Upper lobe of left lung (tissue), 6 donors: ENCODE results near the gene NR2F1-AS1. TPM values are rescaled to one million over a fixed set of nuclear protein-coding genes. Genes with fewer than 3 reads are reported as not detected.

Source experiments
- ATAC-seq, 2 donors: fragments of 200-7000 bp; cut with Tn5 transposase; one replicate each; pipeline ENCODE4 v1.9.1; 2022; ENCODE audit warnings: mild to moderate bottlenecking in 2 of 2, moderate library complexity in 2 of 2; ENCODE audit not compliant: low FRiP score in 2 of 2
- DNase-seq, 2 donors: peaks; one replicate each; pipeline ENCODE4 v3.0.0-alpha.2; 2019 to 2020
- H3K27ac ChIP-seq, 4 donors: fragments of 200-600 bp; sonication (generic); one replicate each; pipeline ENCODE4 v1.5.1; 2016 to 2019
- H3K27me3 ChIP-seq, 4 donors: fragments of 200-600 bp; sonication (generic); one replicate each; pipeline ENCODE4 v1.5.1; 2017 to 2019
- H3K36me3 ChIP-seq, 4 donors: fragments of 200-600 bp; sonication (generic); one replicate each; pipeline ENCODE4 v1.5.1; 2016 to 2019
- H3K4me1 ChIP-seq, 4 donors: fragments of 200-600 bp; sonication (generic); one replicate each; pipeline ENCODE4 v1.5.1; 2018 to 2019
- H3K4me3 ChIP-seq, 4 donors: fragments of 200-600 bp; sonication (generic); one replicate each; pipeline ENCODE4 v1.5.1; 2017 to 2019; ENCODE audit warnings: mild to moderate bottlenecking in 2 of 4, moderate library complexity in 1 of 4
- H3K9me3 ChIP-seq, 4 donors: fragments of 200-600 bp; sonication (generic); one replicate each; pipeline ENCODE4 v1.5.1; 2018 to 2019
- EP300 ChIP-seq, 4 donors: sonication (generic); formaldehyde crosslinking; IDR thresholded peaks; one replicate each; pipeline ENCODE4 v1.5.1; 2017; ENCODE audit warnings: antibody characterized with exemption in 4 of 4, control low read depth in 2 of 4
- POLR2A ChIP-seq, 4 donors: fragments of 450-650 bp; IDR thresholded peaks; one replicate each; pipeline ENCODE4 v1.5.1; 2016 to 2017; ENCODE audit warnings: antibody characterized with exemption in 4 of 4, mild to moderate bottlenecking in 2 of 4
- POLR2AphosphoS5 ChIP-seq, 2 donors: sonication (generic); formaldehyde crosslinking; IDR thresholded peaks; one replicate each; pipeline ENCODE4 v1.5.1; 2017; ENCODE audit warnings: antibody characterized with exemption in 2 of 2
- WGBS, 2 donors: methylation state at CpG; one replicate each; pipeline ENCODE4 v1.1.5; 2017 to 2018; 5-methylcytosine and 5-hydroxymethylcytosine counted together
- total RNA-seq, 6 donors: library from RNA; depleted of rRNA in 4 of 6; stranded (reverse); fragments of >200 nt in 4 of 6; gene quantifications; one replicate each; pipeline versions ENCODE4 v1.1.0 to v1.2.1, GENCODE V29; 2016 to 2021
- TF ChIP-seq, protein P1 (sequence below), 6 experiments: fragments of 450-650 bp in 4 of 6; fragments of 200-600 bp in 2 of 6; sonication (generic) in 2 of 6; IDR thresholded peaks; one replicate each; pipeline ENCODE4 v1.5.1; 2016 to 2019; ENCODE audit warnings: antibody characterized with exemption in 6 of 6
- donor health status: DM: no; HTN: no; CAD: no; lungs with moderate emphysema.
- donor health status: DM: no; HTN: yes; CAD: no; lungs with severe emphysema.

Gene NR2F1-AS1
- total RNA-seq, 6 donors from 2014 or later, result 4.4 to 19.9 (median 11.4) TPM

DNA sequence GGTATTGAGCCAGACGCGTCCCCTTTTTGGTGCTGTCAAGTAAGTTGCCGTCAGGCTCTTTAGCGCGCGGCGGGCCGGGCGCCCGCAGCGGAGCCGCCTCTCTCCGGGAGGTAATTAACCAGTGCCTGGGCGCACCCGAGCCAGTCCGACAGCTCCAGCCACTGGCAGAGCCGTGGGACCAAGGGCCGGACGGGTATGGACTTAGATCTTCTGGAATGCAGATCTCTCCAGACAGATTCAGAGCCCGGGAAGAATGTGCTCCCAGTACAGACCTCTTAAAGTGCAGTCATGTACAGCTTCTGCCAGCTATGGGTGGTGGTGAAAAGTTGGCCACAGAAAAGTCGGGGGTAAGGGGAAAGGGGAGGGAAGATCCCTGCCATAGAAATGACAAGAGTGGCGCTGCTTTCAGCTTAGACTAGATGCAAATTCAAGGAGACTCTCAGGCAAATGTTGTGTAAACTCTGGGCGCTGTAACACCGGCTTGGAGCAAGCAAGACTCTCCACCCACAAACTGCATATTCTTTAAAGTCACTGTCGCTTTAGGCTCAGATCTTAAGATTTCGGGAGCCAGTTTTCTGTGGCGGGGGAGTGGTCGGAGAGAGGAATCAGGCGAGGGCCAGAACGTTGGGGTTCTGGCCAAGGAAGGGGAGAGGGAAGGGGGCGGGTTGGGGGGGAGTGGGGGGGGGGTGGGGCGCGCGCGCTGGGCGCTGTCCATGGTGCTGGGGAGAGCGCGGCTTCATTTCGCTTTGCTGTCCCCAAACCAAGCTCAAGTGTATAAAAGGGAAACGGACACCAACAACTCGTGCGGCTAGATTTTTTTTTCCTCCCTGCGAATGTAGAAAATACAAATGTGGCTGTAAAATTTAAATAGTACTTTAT lies 31.2 kb upstream of the NR2F1-AS1 start:
- WGBS, 2 donors, result 4 to 6% methylated on average over 25 to 39 of the region's 43 CpGs
- H3K4me3 ChIP-seq, result peak overlapping the region in 2 of 4 donors; percentile 15 to 16
- TF ChIP-seq POLR2A (IDR thresholded peaks at IDR 0.05) (no peak), POLR2AphosphoS5 (IDR thresholded peaks at IDR 0.05) (no peak), EP300 (IDR thresholded peaks at IDR 0.05) (no peak)
- TF ChIP-seq, protein P1, sequence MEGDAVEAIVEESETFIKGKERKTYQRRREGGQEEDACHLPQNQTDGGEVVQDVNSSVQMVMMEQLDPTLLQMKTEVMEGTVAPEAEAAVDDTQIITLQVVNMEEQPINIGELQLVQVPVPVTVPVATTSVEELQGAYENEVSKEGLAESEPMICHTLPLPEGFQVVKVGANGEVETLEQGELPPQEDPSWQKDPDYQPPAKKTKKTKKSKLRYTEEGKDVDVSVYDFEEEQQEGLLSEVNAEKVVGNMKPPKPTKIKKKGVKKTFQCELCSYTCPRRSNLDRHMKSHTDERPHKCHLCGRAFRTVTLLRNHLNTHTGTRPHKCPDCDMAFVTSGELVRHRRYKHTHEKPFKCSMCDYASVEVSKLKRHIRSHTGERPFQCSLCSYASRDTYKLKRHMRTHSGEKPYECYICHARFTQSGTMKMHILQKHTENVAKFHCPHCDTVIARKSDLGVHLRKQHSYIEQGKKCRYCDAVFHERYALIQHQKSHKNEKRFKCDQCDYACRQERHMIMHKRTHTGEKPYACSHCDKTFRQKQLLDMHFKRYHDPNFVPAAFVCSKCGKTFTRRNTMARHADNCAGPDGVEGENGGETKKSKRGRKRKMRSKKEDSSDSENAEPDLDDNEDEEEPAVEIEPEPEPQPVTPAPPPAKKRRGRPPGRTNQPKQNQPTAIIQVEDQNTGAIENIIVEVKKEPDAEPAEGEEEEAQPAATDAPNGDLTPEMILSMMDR (IDR thresholded peaks at IDR 0.05), result no peak

GRCh38 chr5:93611273-93611975 lies 30.4 kb upstream of the NR2F1-AS1 start:
- H3K9me3 ChIP-seq, result no peaks in the 10 kb centered on the region
- H3K4me3 ChIP-seq, result no peak overlapping the region
- TF ChIP-seq POLR2A (IDR thresholded peaks at IDR 0.05), result no peak
- TF ChIP-seq, protein P1 (IDR thresholded peaks at IDR 0.05), result no peak
- ATAC-seq (no peak), DNase-seq (no peak)
- H3K27me3 ChIP-seq, result peaks cover 0 to 47% (median 14%) of the 10 kb centered on the region in 4 donors
- 14 to 18% methylated on average over 9 of the region's 9 CpGs for WGBS, 2 donors
- H3K36me3 ChIP-seq, result no peaks in the 10 kb centered on the region
- H3K27ac ChIP-seq, result no peak overlapping the region
- H3K4me1 ChIP-seq, result peaks cover 8 to 19% (median 12%) of the 10 kb centered on the region in 4 donors

More for the DNA sequence above, 31.2 kb upstream of the NR2F1-AS1 start:
- Histone ChIP-seq H3K9me3 (no peaks in the 10 kb centered on the region), H3K27ac (no peak overlapping the region), H3K36me3 (no peaks in the 10 kb centered on the region), H3K4me1 (peaks cover 8 to 19% (median 12%) of the 10 kb centered on the region in 4 donors), H3K27me3 (peaks cover 0 to 44% (median 14%) of the 10 kb centered on the region in 4 donors)
- ATAC-seq (peak in 1 of 2 donors; percentile 54), DNase-seq (peak in 1 of 2 donors; percentile 82)

GRCh38 chr5:93610581-93611272 lies 29.7 kb upstream of the NR2F1-AS1 start:
- Histone ChIP-seq H3K9me3 (no peaks in the 10 kb centered on the region), H3K36me3 (no peaks in the 10 kb centered on the region), H3K27me3 (peaks cover 0 to 51% (median 14%) of the 10 kb centered on the region in 4 donors), H3K4me3 (no peak overlapping the region), H3K4me1 (peaks cover 8 to 19% (median 12%) of the 10 kb centered on the region in 4 donors), H3K27ac (no peak overlapping the region)
- ATAC-seq (no peak), DNase-seq (no peak)
- 26 to 38% methylated on average over 17 of the region's 17 CpGs for WGBS, 2 donors
- TF ChIP-seq POLR2A (IDR thresholded peaks at IDR 0.05) (no peak), POLR2AphosphoS5 (IDR thresholded peaks at IDR 0.05) (no peak), EP300 (IDR thresholded peaks at IDR 0.05) (no peak)
- TF ChIP-seq, protein P1 (IDR thresholded peaks at IDR 0.05), result no peak

GRCh38 chr5:93609762-93610161 lies 28.7 kb upstream of the NR2F1-AS1 start:
- 16 to 51% methylated on average over 7 of the region's 7 CpGs for WGBS, 2 donors
- DNase-seq, result no peak
- H3K27me3 ChIP-seq, result peaks cover 0 to 58% (median 14%) of the 10 kb centered on the region in 4 donors
- TF ChIP-seq, protein P1 (IDR thresholded peaks at IDR 0.05), result no peak
- TF ChIP-seq POLR2A (IDR thresholded peaks at IDR 0.05), result no peak
- no peak for TF ChIP-seq EP300 (IDR thresholded peaks at IDR 0.05)
- no peak for TF ChIP-seq POLR2AphosphoS5 (IDR thresholded peaks at IDR 0.05)
- H3K36me3 ChIP-seq, result no peaks in the 10 kb centered on the region
- H3K4me3 ChIP-seq, result no peak overlapping the region
- H3K4me1 ChIP-seq, result peaks cover 8 to 20% (median 12%) of the 10 kb centered on the region in 4 donors
- H3K27ac ChIP-seq, result no peak overlapping the region
- H3K9me3 ChIP-seq, result no peaks in the 10 kb centered on the region
- no peak for ATAC-seq
